Type B pancreatic cell (in vitro differentiated cells): ENCODE results near the gene XYLT1. TPM values are rescaled to one million over a fixed set of nuclear protein-coding genes. Genes with fewer than 3 reads are reported as not detected.

Source experiments
- DNase-seq: peaks from one replicate; pipeline ENCODE4 v3.0.0; 2021; ENCODE audit warnings: mixed read lengths; ENCODE audit not compliant: unreplicated experiment; ENCODE audit errors: extremely low spot score
- H3K27ac Mint-ChIP-seq: 2 replicates; pipeline ENCODE4 v1.8.0; 2021; ENCODE audit warnings: mild to moderate bottlenecking, mixed read lengths
- H3K27me3 Mint-ChIP-seq: 2 replicates; pipeline ENCODE4 v1.8.0; 2021; ENCODE audit warnings: mixed read lengths
- H3K36me3 Mint-ChIP-seq: 2 replicates; pipeline ENCODE4 v1.8.0; 2021; ENCODE audit warnings: mixed read lengths
- H3K4me1 Mint-ChIP-seq: one replicate; pipeline ENCODE4 v1.8.0; 2021; ENCODE audit warnings: mixed read lengths; ENCODE audit not compliant: unreplicated experiment
- H3K4me3 Mint-ChIP-seq: 2 replicates; pipeline ENCODE4 v1.8.0; 2021; ENCODE audit warnings: mild to moderate bottlenecking, mixed read lengths
- H3K9me3 Mint-ChIP-seq: 2 replicates; pipeline ENCODE4 v1.8.0; 2021; ENCODE audit warnings: mixed read lengths
- CTCF ChIP-seq: fragments of 200-600 bp; sonication (generic); conservative IDR thresholded peaks from 2 replicates; pipeline ENCODE4 v1.5.0; 2021; ENCODE audit warnings: antibody characterized with exemption, mild to moderate bottlenecking
- total RNA-seq: library from RNA; stranded (reverse); gene quantifications from 2 replicates; pipeline ENCODE4 v1.2.1, GENCODE V29; 2021; ENCODE audit warnings: low replicate concordance

Gene XYLT1
- total RNA-seq, 1 donor from 2014 or later, result 14.9 TPM

GRCh38 chr16:17223576-17223975, 247.2 kb downstream of the XYLT1 start:
- no peak overlapping the region for H3K27ac Mint-ChIP-seq
- no peak for DNase-seq
- H3K4me1 Mint-ChIP-seq, result peaks cover 24% of the 10 kb centered on the region
- H3K36me3 Mint-ChIP-seq, result peaks cover 5% of the 10 kb centered on the region
- H3K27me3 Mint-ChIP-seq, result no peaks in the 10 kb centered on the region
- peaks cover 6% of the 10 kb centered on the region for H3K9me3 Mint-ChIP-seq
- no peak for TF ChIP-seq CTCF
- no peak overlapping the region for H3K4me3 Mint-ChIP-seq

- no peak overlapping the region for H3K27ac Mint-ChIP-seq
- H3K4me1 Mint-ChIP-seq, result peaks cover 24% of the 10 kb centered on the region
- peaks cover 6% of the 10 kb centered on the region for H3K9me3 Mint-ChIP-seq
- peaks cover 5% of the 10 kb centered on the region for H3K36me3 Mint-ChIP-seq
- no peak for TF ChIP-seq CTCF
- H3K4me3 Mint-ChIP-seq, result peak overlapping the region; percentile 22
- H3K27me3 Mint-ChIP-seq, result no peaks in the 10 kb centered on the region
- no peak for DNase-seq
These were observed 247.8 kb downstream of the XYLT1 start for GRCh38 chr16:17222871-17223401.

- Mint-ChIP-seq H3K27me3 (no peaks in the 10 kb centered on the region), H3K36me3 (no peaks in the 10 kb centered on the region), H3K4me1 (peaks cover 10% of the 10 kb centered on the region), H3K9me3 (no peaks in the 10 kb centered on the region), H3K27ac (no peak overlapping the region), H3K4me3 (no peak overlapping the region)
- DNase-seq, result no peak
- TF ChIP-seq CTCF, result no peak
These were observed 250.8 kb downstream of the XYLT1 start for GRCh38 chr16:17219991-17220390.

- no peak overlapping the region for H3K27ac Mint-ChIP-seq
- no peaks in the 10 kb centered on the region for H3K27me3 Mint-ChIP-seq
- H3K9me3 Mint-ChIP-seq, result no peaks in the 10 kb centered on the region
- TF ChIP-seq CTCF, result no peak
- H3K36me3 Mint-ChIP-seq, result no peaks in the 10 kb centered on the region
- H3K4me1 Mint-ChIP-seq, result no peaks in the 10 kb centered on the region
- no peak for DNase-seq
- H3K4me3 Mint-ChIP-seq, result no peak overlapping the region
These were observed 254.8 kb downstream of the XYLT1 start for GRCh38 chr16:17215936-17216335.

- no peak for TF ChIP-seq CTCF
- Mint-ChIP-seq H3K27me3 (no peaks in the 10 kb centered on the region), H3K27ac (no peak overlapping the region), H3K9me3 (no peaks in the 10 kb centered on the region), H3K4me3 (no peak overlapping the region), H3K36me3 (no peaks in the 10 kb centered on the region), H3K4me1 (no peaks in the 10 kb centered on the region)
- no peak for DNase-seq
These were observed 255.5 kb downstream of the XYLT1 start for GRCh38 chr16:17215306-17215705.

GRCh38 chr16:17213974-17214373, 256.8 kb downstream of the XYLT1 start:
- Mint-ChIP-seq H3K4me3 (no peak overlapping the region), H3K27ac (no peak overlapping the region), H3K9me3 (no peaks in the 10 kb centered on the region), H3K4me1 (no peaks in the 10 kb centered on the region), H3K36me3 (no peaks in the 10 kb centered on the region), H3K27me3 (no peaks in the 10 kb centered on the region)
- DNase-seq, result no peak
- TF ChIP-seq CTCF, result no peak
